Measurements from ENCODE around the gene REG3G. TPM values are rescaled to one million over a fixed set of nuclear protein-coding genes. Genes with fewer than 3 reads are reported as not detected.

The REG3G gene
- total RNA-seq, 2 experiments from 2014 or later, result not detected

- ChIA-PET CTCF (no interaction called here), POLR2A (no interaction called here)
- ATAC-seq (ENCODE audit: poor library complexity) (no peak), DNase-seq (peak in 1 of 14 experiments; percentile 27)
- H3K36me3 ChIP-seq (ENCODE audit: insufficient read depth, low read length), result no peaks in the 10 kb centered on the region
- TF ChIP-seq, protein P1, sequence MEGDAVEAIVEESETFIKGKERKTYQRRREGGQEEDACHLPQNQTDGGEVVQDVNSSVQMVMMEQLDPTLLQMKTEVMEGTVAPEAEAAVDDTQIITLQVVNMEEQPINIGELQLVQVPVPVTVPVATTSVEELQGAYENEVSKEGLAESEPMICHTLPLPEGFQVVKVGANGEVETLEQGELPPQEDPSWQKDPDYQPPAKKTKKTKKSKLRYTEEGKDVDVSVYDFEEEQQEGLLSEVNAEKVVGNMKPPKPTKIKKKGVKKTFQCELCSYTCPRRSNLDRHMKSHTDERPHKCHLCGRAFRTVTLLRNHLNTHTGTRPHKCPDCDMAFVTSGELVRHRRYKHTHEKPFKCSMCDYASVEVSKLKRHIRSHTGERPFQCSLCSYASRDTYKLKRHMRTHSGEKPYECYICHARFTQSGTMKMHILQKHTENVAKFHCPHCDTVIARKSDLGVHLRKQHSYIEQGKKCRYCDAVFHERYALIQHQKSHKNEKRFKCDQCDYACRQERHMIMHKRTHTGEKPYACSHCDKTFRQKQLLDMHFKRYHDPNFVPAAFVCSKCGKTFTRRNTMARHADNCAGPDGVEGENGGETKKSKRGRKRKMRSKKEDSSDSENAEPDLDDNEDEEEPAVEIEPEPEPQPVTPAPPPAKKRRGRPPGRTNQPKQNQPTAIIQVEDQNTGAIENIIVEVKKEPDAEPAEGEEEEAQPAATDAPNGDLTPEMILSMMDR (IDR thresholded peaks at IDR 0.05), result no peak
- no peaks in the 10 kb centered on the region for H3K27me3 ChIP-seq (ENCODE audit: control insufficient read depth in 1 of 2, insufficient read depth in 2 of 2, low read length in 2 of 2)
- H3K36me3 Mint-ChIP-seq (ENCODE audit: low read depth), result no peaks in the 10 kb centered on the region
- H3K4me3 Mint-ChIP-seq, result no peak overlapping the region
- H3K27me3 Mint-ChIP-seq, result no peaks in the 10 kb centered on the region
- no peak overlapping the region for H3K27ac Mint-ChIP-seq
- H3K9me3 Mint-ChIP-seq, result peaks cover 3% of the 10 kb centered on the region
- H3K27ac ChIP-seq (ENCODE audit: low read depth in 1 of 2, low read length in 2 of 2), result no peak overlapping the region
- no peaks in the 10 kb centered on the region for H3K9me3 ChIP-seq (ENCODE audit: control insufficient read depth in 1 of 2, insufficient read depth in 1 of 2, low read length in 2 of 2)
- H3K4me1 ChIP-seq (ENCODE audit: insufficient read depth, low read length), result no peaks in the 10 kb centered on the region
- no peak overlapping the region for H3K4me3 ChIP-seq (ENCODE audit: low read length)
- intact Hi-C loops (cut with DNase I, micrococcal nuclease), result no loop called here
- H3K4me1 Mint-ChIP-seq (ENCODE audit: low read depth), result no peaks in the 10 kb centered on the region
Observed at GRCh38 chr2:78979380-78980151, 45.9 kb upstream of the REG3G start.

GRCh38 chr2:78980152-78980465 is 45.4 kb upstream of the REG3G start:
- ChIA-PET POLR2A (no interaction called here), CTCF (no interaction called here)
- H3K4me3 Mint-ChIP-seq, result no peak overlapping the region
- H3K4me1 Mint-ChIP-seq (ENCODE audit: low read depth), result no peaks in the 10 kb centered on the region
- H3K27ac Mint-ChIP-seq, result no peak overlapping the region
- Histone ChIP-seq H3K27me3 (ENCODE audit: control insufficient read depth in 1 of 2, insufficient read depth in 2 of 2, low read length in 2 of 2) (no peaks in the 10 kb centered on the region), H3K4me1 (ENCODE audit: insufficient read depth, low read length) (no peaks in the 10 kb centered on the region), H3K27ac (ENCODE audit: low read depth in 1 of 2, low read length in 2 of 2) (no peak overlapping the region), H3K4me3 (ENCODE audit: low read length) (no peak overlapping the region), H3K36me3 (ENCODE audit: insufficient read depth, low read length) (no peaks in the 10 kb centered on the region), H3K9me3 (ENCODE audit: control insufficient read depth in 1 of 2, insufficient read depth in 1 of 2, low read length in 2 of 2) (no peaks in the 10 kb centered on the region)
- H3K9me3 Mint-ChIP-seq, result peaks cover 3% of the 10 kb centered on the region
- intact Hi-C loops (cut with DNase I, micrococcal nuclease), result no loop called here
- H3K27me3 Mint-ChIP-seq, result no peaks in the 10 kb centered on the region
- DNase-seq (no peak), ATAC-seq (ENCODE audit: poor library complexity) (no peak)
- no peaks in the 10 kb centered on the region for H3K36me3 Mint-ChIP-seq (ENCODE audit: low read depth)
- TF ChIP-seq, protein P1 (IDR thresholded peaks at IDR 0.05), result no peak

- H3K4me3 ChIP-seq (ENCODE audit: low read length), result no peak overlapping the region
- Mint-ChIP-seq H3K27me3 (no peaks in the 10 kb centered on the region), H3K4me1 (ENCODE audit: low read depth) (no peaks in the 10 kb centered on the region), H3K4me3 (no peak overlapping the region), H3K27ac (no peak overlapping the region), H3K9me3 (peaks cover 3% of the 10 kb centered on the region), H3K36me3 (ENCODE audit: low read depth) (no peaks in the 10 kb centered on the region)
- no peaks in the 10 kb centered on the region for H3K9me3 ChIP-seq (ENCODE audit: control insufficient read depth in 1 of 2, insufficient read depth in 1 of 2, low read length in 2 of 2)
- no peak overlapping the region for H3K27ac ChIP-seq (ENCODE audit: low read depth in 1 of 2, low read length in 2 of 2)
- ChIA-PET POLR2A (no interaction called here), CTCF (no interaction called here)
- intact Hi-C loops (cut with DNase I, micrococcal nuclease), result no loop called here
- H3K36me3 ChIP-seq (ENCODE audit: insufficient read depth, low read length), result no peaks in the 10 kb centered on the region
- TF ChIP-seq, protein P1 (IDR thresholded peaks at IDR 0.05), result no peak
- H3K27me3 ChIP-seq (ENCODE audit: control insufficient read depth in 1 of 2, insufficient read depth in 2 of 2, low read length in 2 of 2), result no peaks in the 10 kb centered on the region
- no peaks in the 10 kb centered on the region for H3K4me1 ChIP-seq (ENCODE audit: insufficient read depth, low read length)
- DNase-seq (no peak), ATAC-seq (ENCODE audit: poor library complexity) (no peak)
Observed at GRCh38 chr2:78980871-78981270, 44.6 kb upstream of the REG3G start.
